CD14-positive monocyte (primary cell): ENCODE measurements around the gene AMER1. TPM values are rescaled to one million over a fixed set of nuclear protein-coding genes. Genes with fewer than 3 reads are reported as not detected.

Experiments
- DNase-seq, 3 donors: peaks; one replicate each; pipeline ENCODE4 v3.0.0-alpha.2; 2011 to 2022
- H2AFZ ChIP-seq: 2 replicates; pipeline ENCODE4 v1.6.0; 2012; ENCODE audit warnings: mild to moderate bottlenecking, low read depth, low read length, inconsistent platforms; ENCODE audit not compliant: insufficient read depth, poor library complexity, severe bottlenecking
- H3K27ac ChIP-seq, 2 donors: 1 replicate in 1 of 2; 2 replicates in 1 of 2; pipeline ENCODE4 v1.5.1; 2012 to 2013; ENCODE audit warnings: low read length in 2 of 2, control low read depth in 1 of 2, inconsistent platforms in 1 of 2, low read depth in 1 of 2, mild to moderate bottlenecking in 1 of 2
- H3K27me3 ChIP-seq, 2 donors: one replicate each; pipeline versions ENCODE4 v1.6.0 to v1.6.1; 2011 to 2013; ENCODE audit warnings: low read length in 2 of 2; ENCODE audit not compliant: control insufficient read depth in 2 of 2, insufficient read depth in 2 of 2
- H3K36me3 ChIP-seq, 2 donors: replicated peaks in 1 of 2; 1 replicate in 1 of 2; 2 replicates in 1 of 2; pipeline versions ENCODE4 v1.5.1 to v1.6.1; 2012 to 2013; ENCODE audit warnings: low read length in 2 of 2, control low read depth in 1 of 2, inconsistent platforms in 1 of 2, mild to moderate bottlenecking in 1 of 2; ENCODE audit not compliant: insufficient read depth in 2 of 2, control insufficient read depth in 1 of 2
- H3K4me1 ChIP-seq, 2 donors: 1 replicate in 1 of 2; 2 replicates in 1 of 2; pipeline versions ENCODE4 v1.5.1 to v1.6.1; 2012 to 2013; ENCODE audit warnings: low read length in 2 of 2, control low read depth in 1 of 2, inconsistent platforms in 1 of 2, mild to moderate bottlenecking in 1 of 2, moderate library complexity in 1 of 2; ENCODE audit not compliant: insufficient read depth in 2 of 2, control insufficient read depth in 1 of 2
- H3K4me2 ChIP-seq: replicated peaks from 2 replicates; pipeline ENCODE3; 2012; ENCODE audit warnings: low read length, moderate library complexity, mild to moderate bottlenecking; ENCODE audit not compliant: poor library complexity, severe bottlenecking; ENCODE audit errors: extremely low read depth
- H3K4me3 ChIP-seq, 3 experiments: fragments of 200-600 bp in 1 of 3; sonication (generic) in 1 of 3; replicated peaks in 1 of 3; 1 replicate in 2 of 3; 2 replicates in 1 of 3; pipeline ENCODE4 v1.5.1; 2011 to 2013; ENCODE audit warnings: low read length in 3 of 3, mild to moderate bottlenecking in 3 of 3, control low read depth in 2 of 3, low read depth in 2 of 3, inconsistent platforms in 1 of 3, moderate library complexity in 1 of 3
- H3K79me2 ChIP-seq: 2 replicates; pipeline ENCODE4 v1.6.0; 2012; ENCODE audit warnings: mild to moderate bottlenecking, control low read depth, inconsistent platforms, low read length, moderate library complexity; ENCODE audit not compliant: insufficient read depth
- H3K9ac ChIP-seq: 2 replicates; pipeline ENCODE4 v1.6.0; 2017; ENCODE audit warnings: low read length, mild to moderate bottlenecking; ENCODE audit not compliant: insufficient read depth, poor library complexity, severe bottlenecking
- H3K9me3 ChIP-seq, 2 donors: replicated peaks in 1 of 2; 1 replicate in 1 of 2; 2 replicates in 1 of 2; pipeline versions ENCODE4 v1.5.1 to v1.6.1; 2012 to 2013; ENCODE audit warnings: low read length in 2 of 2, control low read depth in 1 of 2; ENCODE audit not compliant: control insufficient read depth in 1 of 2, insufficient read depth in 1 of 2
- H4K20me1 ChIP-seq: 2 replicates; pipeline ENCODE4 v1.6.0; 2012; ENCODE audit warnings: mild to moderate bottlenecking, low read length, control low read depth, moderate library complexity; ENCODE audit not compliant: insufficient read depth
- H3K27ac Mint-ChIP-seq, 7 donors: one replicate each; pipeline ENCODE4 v1.8.0; 2020; ENCODE audit warnings: mild to moderate bottlenecking in 7 of 7, mixed read lengths in 7 of 7, moderate library complexity in 6 of 7, inconsistent platforms in 2 of 7
- H3K27me3 Mint-ChIP-seq, 3 donors: one replicate each; pipeline ENCODE4 v1.8.0; 2021 to 2022; ENCODE audit warnings: low read depth in 3 of 3, mild to moderate bottlenecking in 3 of 3, mixed read lengths in 3 of 3, moderate library complexity in 3 of 3, inconsistent platforms in 1 of 3
- H3K36me3 Mint-ChIP-seq, 2 donors: one replicate each; pipeline ENCODE4 v1.8.0; 2020; ENCODE audit warnings: mixed read lengths in 2 of 2, inconsistent platforms in 1 of 2, mild to moderate bottlenecking in 1 of 2
- H3K4me1 Mint-ChIP-seq: one replicate; pipeline ENCODE4 v1.8.0; 2020; ENCODE audit warnings: mild to moderate bottlenecking, mixed read lengths
- H3K4me3 Mint-ChIP-seq, 2 donors: one replicate each; pipeline ENCODE4 v1.8.0; 2020; ENCODE audit warnings: mild to moderate bottlenecking in 2 of 2, mixed read lengths in 2 of 2, moderate library complexity in 1 of 2
- H3K9me3 Mint-ChIP-seq, 7 donors: one replicate each; pipeline ENCODE4 v1.8.0; 2020 to 2022; ENCODE audit warnings: mixed read lengths in 7 of 7, mild to moderate bottlenecking in 6 of 7, moderate library complexity in 6 of 7, inconsistent platforms in 2 of 7
- WGBS: methylation state at CpG from one replicate; pipeline ENCODE4 v1.1.5; 2013; ENCODE audit warnings: missing lambda C conversion rate; ENCODE audit not compliant: insufficient coverage; 5-methylcytosine and 5-hydroxymethylcytosine counted together
- intact Hi-C, 2 donors: fragments of 100-400 bp; cut with micrococcal nuclease; formaldehyde crosslinking; loops; one replicate each; pipeline versions ENCODE4 v1.15.0 to v1.15.1; 2023
- polyA plus RNA-seq, 3 donors: library from polyadenylated mRNA; depleted of rRNA in 1 of 3; unstranded in 2 of 3; stranded (reverse) in 1 of 3; fragments of 300-500 nt in 2 of 3; fragments of >200 nt in 1 of 3; fragmentation: Illumina TruSeq in 2 of 3; gene quantifications; 1 replicate in 2 of 3; 2 replicates in 1 of 3; pipeline ENCODE4 v1.2.3, GENCODE V29; 2012 to 2021
- small RNA-seq: library from RNA; depleted of rRNA; stranded (forward); fragments of <200 nt; gene quantifications from one replicate; pipeline ENCODE3, GENCODE V24; 2012; ENCODE audit warnings: low read depth; ENCODE audit not compliant: insufficient read length
- TF ChIP-seq, protein P1 (sequence below): fragments of 200-600 bp; IDR thresholded peaks from one replicate; pipeline ENCODE4 v1.8.0; 2022; ENCODE audit warnings: antibody characterized with exemption, mild to moderate bottlenecking

Gene AMER1
- polyA plus RNA-seq, 3 donors: 0.02 to 0.97 (median 0.03) TPM

DNA sequence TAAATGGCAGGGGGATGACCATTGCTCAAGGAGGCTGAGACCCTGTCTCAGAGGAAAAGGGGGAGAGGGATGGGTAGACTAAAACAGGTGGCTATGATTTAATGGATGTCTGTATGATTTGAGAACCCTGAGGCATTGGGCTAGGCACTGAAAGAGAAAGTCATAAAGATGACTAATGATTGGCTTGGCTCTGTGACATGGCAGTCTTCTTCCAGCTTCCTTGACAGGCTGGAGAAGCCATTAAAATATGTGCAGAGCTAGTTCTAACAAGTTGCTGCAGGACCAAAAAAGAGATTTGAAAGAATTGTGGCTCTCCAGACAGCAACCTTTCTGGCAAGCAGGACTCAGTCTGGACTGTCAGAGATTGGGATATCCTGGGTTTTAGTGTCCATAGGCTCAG is 53.6 kb downstream of the AMER1 start:
- TF ChIP-seq, protein P1, sequence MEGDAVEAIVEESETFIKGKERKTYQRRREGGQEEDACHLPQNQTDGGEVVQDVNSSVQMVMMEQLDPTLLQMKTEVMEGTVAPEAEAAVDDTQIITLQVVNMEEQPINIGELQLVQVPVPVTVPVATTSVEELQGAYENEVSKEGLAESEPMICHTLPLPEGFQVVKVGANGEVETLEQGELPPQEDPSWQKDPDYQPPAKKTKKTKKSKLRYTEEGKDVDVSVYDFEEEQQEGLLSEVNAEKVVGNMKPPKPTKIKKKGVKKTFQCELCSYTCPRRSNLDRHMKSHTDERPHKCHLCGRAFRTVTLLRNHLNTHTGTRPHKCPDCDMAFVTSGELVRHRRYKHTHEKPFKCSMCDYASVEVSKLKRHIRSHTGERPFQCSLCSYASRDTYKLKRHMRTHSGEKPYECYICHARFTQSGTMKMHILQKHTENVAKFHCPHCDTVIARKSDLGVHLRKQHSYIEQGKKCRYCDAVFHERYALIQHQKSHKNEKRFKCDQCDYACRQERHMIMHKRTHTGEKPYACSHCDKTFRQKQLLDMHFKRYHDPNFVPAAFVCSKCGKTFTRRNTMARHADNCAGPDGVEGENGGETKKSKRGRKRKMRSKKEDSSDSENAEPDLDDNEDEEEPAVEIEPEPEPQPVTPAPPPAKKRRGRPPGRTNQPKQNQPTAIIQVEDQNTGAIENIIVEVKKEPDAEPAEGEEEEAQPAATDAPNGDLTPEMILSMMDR: no peak
- Histone ChIP-seq H3K9me3 (peaks cover 15 to 19% of the 10 kb centered on the region in 2 donors), H3K4me1 (no peaks in the 10 kb centered on the region), H3K27ac (no peak overlapping the region), H3K4me3 (no peak overlapping the region), H3K36me3 (no peaks in the 10 kb centered on the region), H4K20me1 (no peaks in the 10 kb centered on the region), H2AFZ (no peak overlapping the region), H3K9ac (no peak overlapping the region), H3K27me3 (no peaks in the 10 kb centered on the region), H3K79me2 (no peaks in the 10 kb centered on the region), H3K4me2 (no peak overlapping the region)
- Mint-ChIP-seq H3K36me3 (no peaks in the 10 kb centered on the region), H3K4me3 (no peak overlapping the region), H3K9me3 (peaks cover 9 to 32% (median 20%) of the 10 kb centered on the region in 7 donors), H3K27me3 (peaks cover 0 to 2% (median 0%) of the 10 kb centered on the region in 3 donors), H3K27ac (peak overlapping the region in 1 of 7 donors; percentile 26), H3K4me1 (no peaks in the 10 kb centered on the region)
- intact Hi-C loops: no loop called here
- no peak for DNase-seq

DNA sequence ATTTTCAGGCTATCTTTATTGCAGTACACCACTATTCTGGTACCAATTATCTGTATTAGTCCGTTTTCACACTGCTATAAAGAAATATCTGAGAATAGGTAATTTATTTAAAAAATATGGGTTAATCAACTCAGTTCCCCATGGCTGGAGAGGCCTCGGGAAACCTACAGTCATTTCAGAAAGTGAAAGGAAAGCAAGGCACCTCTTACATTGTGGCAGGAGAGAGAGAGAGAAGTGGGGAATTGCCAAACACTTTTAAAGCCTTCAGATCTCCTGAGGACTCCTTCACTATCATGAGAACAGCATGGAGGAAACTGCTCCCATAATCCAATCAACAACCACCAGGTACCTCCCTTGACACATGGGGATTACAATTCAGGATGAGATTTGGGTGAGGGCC is 54.7 kb downstream of the AMER1 start:
- no peak for DNase-seq
- Histone ChIP-seq H3K9me3 (peaks cover 15 to 19% of the 10 kb centered on the region in 2 donors), H3K9ac (no peak overlapping the region), H3K27ac (no peak overlapping the region), H4K20me1 (no peaks in the 10 kb centered on the region), H3K4me1 (no peaks in the 10 kb centered on the region), H3K36me3 (no peaks in the 10 kb centered on the region), H2AFZ (no peak overlapping the region), H3K79me2 (no peaks in the 10 kb centered on the region), H3K4me2 (no peak overlapping the region), H3K27me3 (no peaks in the 10 kb centered on the region), H3K4me3 (no peak overlapping the region)
- Mint-ChIP-seq H3K4me3 (no peak overlapping the region), H3K9me3 (peaks cover 9 to 29% (median 19%) of the 10 kb centered on the region in 7 donors), H3K27ac (no peak overlapping the region), H3K27me3 (no peaks in the 10 kb centered on the region), H3K36me3 (no peaks in the 10 kb centered on the region), H3K4me1 (no peaks in the 10 kb centered on the region)
- WGBS: no CpG with 5 or more reads among the region's 2 CpGs
- intact Hi-C loops: no loop called here
- TF ChIP-seq, protein P1: no peak

Small RNAs within 50 kb of the gene (small RNA-seq; reads per million reads assigned to genes)
- gene RN7SL799P: not detected

Other genes with a start within 250 kb of the AMER1 start
- gene ASB12, start 24.9 kb upstream of the AMER1 start, polyA plus RNA-seq: not detected
- gene MTMR8, start 189.7 kb upstream of the AMER1 start, polyA plus RNA-seq: 1 to 10 TPM in 1 of 3 donors, under 1 TPM in 2; 0.19 to 1.1 (median 0.51) TPM